Uterus (tissue), 2 donors: ENCODE data around the gene PITPNB.

Source experiments
- CTCF ChIP-seq, 4 experiments: fragments of 200-600 bp in 2 of 4; fragments of 450-650 bp in 2 of 4; sonication (generic) in 2 of 4; IDR thresholded peaks; one replicate each; pipeline ENCODE4 v1.5.1; 2016 to 2019; ENCODE audit warnings: antibody characterized with exemption in 4 of 4, mild to moderate bottlenecking in 2 of 4, moderate library complexity in 1 of 4
- POLR2A ChIP-seq, 2 donors: fragments of 450-650 bp; IDR thresholded peaks; one replicate each; pipeline ENCODE4 v1.6.1; 2016; ENCODE audit warnings: antibody characterized with exemption in 2 of 2, mild to moderate bottlenecking in 1 of 2, moderate library complexity in 1 of 2

DNA sequence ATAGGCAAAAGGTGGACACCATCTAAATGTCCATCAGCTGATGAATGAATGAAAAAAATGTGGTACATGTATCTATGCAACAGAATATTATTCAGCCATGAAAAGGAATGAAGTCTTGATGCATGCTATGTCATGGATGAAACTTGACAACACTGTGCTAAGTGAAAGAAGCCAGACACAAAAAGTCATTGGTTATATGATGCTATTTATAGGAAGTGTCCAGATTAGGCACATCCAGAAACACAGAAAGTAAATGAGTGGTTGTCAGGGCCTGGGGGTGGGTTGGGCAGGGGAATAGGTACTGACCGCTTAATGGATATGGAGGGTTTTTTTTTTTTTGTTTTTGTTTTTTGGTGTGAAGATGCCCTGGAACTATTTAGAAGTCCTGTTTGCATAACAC lies 95.8 kb downstream of the PITPNB start:
- TF ChIP-seq CTCF (IDR thresholded peaks at IDR 0.05) = no peak
- TF ChIP-seq POLR2A (IDR thresholded peaks at IDR 0.05) = no peak
